GM12891 (cell line): ENCODE data around the gene OXGR1.

Experiments
- POLR2A ChIP-seq: IDR thresholded peaks from 2 replicates; pipeline ENCODE4 v1.6.1; 2011; ENCODE audit warnings: low read depth, low read length, control low read depth
- POLR2AphosphoS5 ChIP-seq: IDR thresholded peaks from 2 replicates; pipeline ENCODE4 v1.6.1; 2011; ENCODE audit warnings: low read depth, low read length, control low read depth

DNA sequence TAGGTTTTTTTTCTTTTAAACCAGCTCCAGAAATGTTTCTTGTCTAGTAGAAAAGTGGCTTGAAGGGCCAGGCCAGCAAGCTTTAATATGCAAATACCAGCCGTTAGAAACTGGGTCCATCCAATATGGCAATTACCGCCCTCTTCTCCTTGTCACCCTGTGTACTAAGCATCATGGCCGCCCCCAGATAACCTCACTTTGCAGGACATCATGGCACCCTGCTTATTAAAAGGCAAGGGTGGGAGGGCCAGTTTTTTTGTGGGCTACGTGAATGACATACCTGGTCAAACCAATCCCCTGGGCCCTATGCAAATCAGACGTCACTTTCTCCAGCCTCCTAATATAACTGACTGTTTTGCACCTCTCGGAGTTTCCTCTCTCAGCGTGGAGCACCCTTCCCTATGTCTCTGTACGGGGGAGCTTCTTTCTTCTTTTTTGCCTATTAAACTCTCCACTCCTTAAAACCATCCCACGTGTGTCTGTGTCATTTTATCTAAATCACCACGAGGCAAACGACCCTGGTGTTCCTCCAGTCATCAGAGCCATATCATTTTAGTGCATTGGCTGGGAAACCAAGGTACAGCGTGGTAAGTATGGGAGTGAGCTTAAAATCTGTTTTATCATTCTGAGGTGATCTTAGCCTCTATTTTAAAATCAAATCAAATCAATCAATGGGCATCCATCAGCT lies 27.7 kb downstream of the OXGR1 start:
- no peak for TF ChIP-seq POLR2A
- TF ChIP-seq POLR2AphosphoS5, result no peak
